Esophagus squamous epithelium (tissue), 4 donors: ENCODE data around the gene NOM1.

Experiments
- CTCF ChIP-seq, 6 experiments: fragments of 450-650 bp in 4 of 6; fragments of 200-600 bp in 2 of 6; sonication (generic) in 2 of 6; IDR thresholded peaks; one replicate each; pipeline ENCODE4 v1.5.1; 2016 to 2019; ENCODE audit warnings: antibody characterized with exemption in 6 of 6, mild to moderate bottlenecking in 4 of 6, moderate library complexity in 4 of 6
- POLR2A ChIP-seq, 4 donors: fragments of 450-650 bp; IDR thresholded peaks; one replicate each; pipeline ENCODE4 v1.6.1; 2017; ENCODE audit warnings: antibody characterized with exemption in 4 of 4, mild to moderate bottlenecking in 4 of 4, moderate library complexity in 3 of 4

GRCh38 chr7:156962897-156963296 lies 13.4 kb downstream of the NOM1 start:
- TF ChIP-seq CTCF (IDR thresholded peaks at IDR 0.05) (no peak), POLR2A (IDR thresholded peaks at IDR 0.05) (no peak)
